IMR-90 (cell line): ENCODE data around the gene PRDM2. TPM values are rescaled to one million over a fixed set of nuclear protein-coding genes. Genes with fewer than 3 reads are reported as not detected.

ENCODE experiments used
- ATAC-seq: fragments of 200-7000 bp; cut with Tn5 transposase; 2 replicates; pipeline ENCODE4 v1.9.1; 2020; ENCODE audit warnings: low read depth, mild to moderate bottlenecking, moderate library complexity
- BruUV-seq: library from RNA; stranded (reverse); fragments of 400-500 nt; replicated peaks from 2 replicates; lab custom pipeline; 2021; lab: Mats Ljungman, UMichigan
- CTCF ChIA-PET: fragments of 300-600 bp; formaldehyde crosslinking; extraction: SDS; loops from one replicate; lab custom pipeline; 2021; ENCODE audit warnings: antibody characterized with exemption; lab: Yijun Ruan, JAX
- POLR2A ChIA-PET: fragments of 300-600 bp; sonication (Branson Sonifier 250); formaldehyde crosslinking; loops from one replicate; lab custom pipeline; 2022; ENCODE audit warnings: antibody characterized with exemption; ENCODE audit not compliant: unreplicated experiment; lab: Charles Lee
- DNase-seq: peaks from one replicate; pipeline ENCODE4 v3.0.0; 2013
- H2AFZ ChIP-seq: replicated peaks from 2 replicates; pipeline ENCODE3; 2013; ENCODE audit warnings: low read length, mild to moderate bottlenecking; ENCODE audit not compliant: poor library complexity
- H2AK5ac ChIP-seq: 2 replicates; pipeline ENCODE4 v1.6.1; 2013; ENCODE audit warnings: low read depth, low read length, inconsistent platforms
- H2AK9ac ChIP-seq: replicated peaks from 2 replicates; pipeline ENCODE3; 2013; ENCODE audit warnings: mild to moderate bottlenecking, low read depth, low read length, moderate library complexity; ENCODE audit not compliant: poor library complexity
- H2BK120ac ChIP-seq: 2 replicates; pipeline ENCODE4 v1.6.1; 2013; ENCODE audit warnings: low read depth, low read length, inconsistent platforms
- H2BK15ac ChIP-seq: 3 replicates; pipeline ENCODE4 v1.6.1; 2013; ENCODE audit warnings: low read depth, low read length, inconsistent platforms
- H2BK20ac ChIP-seq: 2 replicates; pipeline ENCODE4 v1.6.1; 2013; ENCODE audit warnings: low read depth, mild to moderate bottlenecking, inconsistent platforms, low read length, moderate library complexity
- H2BK5ac ChIP-seq: 2 replicates; pipeline ENCODE4 v1.6.1; 2013; ENCODE audit warnings: mild to moderate bottlenecking, low read depth, low read length, inconsistent platforms; ENCODE audit not compliant: poor library complexity, severe bottlenecking
- H3K14ac ChIP-seq: replicated peaks from 2 replicates; pipeline ENCODE4 v1.6.1; 2013; ENCODE audit warnings: low read depth, low read length, inconsistent platforms
- H3K18ac ChIP-seq: 2 replicates; pipeline ENCODE4 v1.6.1; 2013; ENCODE audit warnings: low read depth, low read length, control low read depth
- H3K23ac ChIP-seq: 2 replicates; pipeline ENCODE4 v1.6.1; 2013; ENCODE audit warnings: low read depth, low read length, inconsistent platforms
- H3K27ac ChIP-seq: 2 replicates; pipeline ENCODE4 v1.5.1; 2013; ENCODE audit warnings: mild to moderate bottlenecking, control low read depth, low read length; ENCODE audit not compliant: insufficient read depth
- H3K27me3 ChIP-seq: 2 replicates; pipeline ENCODE4 v1.6.1; 2013; ENCODE audit warnings: low read length; ENCODE audit not compliant: control insufficient read depth, insufficient read depth
- H3K36me3 ChIP-seq: 2 replicates; pipeline ENCODE4 v1.6.1; 2013; ENCODE audit warnings: low read length, mixed read lengths; ENCODE audit not compliant: control insufficient read depth, insufficient read depth
- H3K4ac ChIP-seq: 2 replicates; pipeline ENCODE4 v1.6.1; 2013; ENCODE audit warnings: low read depth, low read length, inconsistent platforms
- H3K4me1 ChIP-seq: 2 replicates; pipeline ENCODE4 v1.6.1; 2013; ENCODE audit warnings: low read length, mixed read lengths; ENCODE audit not compliant: control insufficient read depth, insufficient read depth
- H3K4me2 ChIP-seq: 2 replicates; pipeline ENCODE4 v1.6.1; 2013; ENCODE audit warnings: low read depth, mild to moderate bottlenecking, control low read depth, low read length, moderate library complexity
- H3K4me3 ChIP-seq: 2 replicates; pipeline ENCODE4 v1.5.1; 2013; ENCODE audit warnings: low read depth, mild to moderate bottlenecking, control low read depth, low read length, moderate library complexity; ENCODE audit not compliant: insufficient read depth
- H3K56ac ChIP-seq: 2 replicates; pipeline ENCODE4 v1.6.1; 2013; ENCODE audit warnings: low read length, inconsistent platforms; ENCODE audit not compliant: insufficient read depth; ENCODE audit errors: extremely low read depth
- H3K79me1 ChIP-seq, 2 experiments: 2 replicates each; pipeline ENCODE4 v1.6.1; 2013; ENCODE audit warnings: low read length in 2 of 2, inconsistent platforms in 1 of 2, low read depth in 1 of 2
- H3K9ac ChIP-seq: 2 replicates; pipeline ENCODE4 v1.6.1; 2013; ENCODE audit warnings: low read depth, low read length, control low read depth
- H3K9me1 ChIP-seq: 2 replicates; pipeline ENCODE4 v1.6.1; 2013; ENCODE audit warnings: low read length, inconsistent platforms; ENCODE audit not compliant: insufficient read depth
- H3K9me3 ChIP-seq: 2 replicates; pipeline ENCODE4 v1.6.1; 2013; ENCODE audit warnings: low read length; ENCODE audit not compliant: control insufficient read depth, insufficient read depth
- H4K20me1 ChIP-seq: 2 replicates; pipeline ENCODE4 v1.6.1; 2013; ENCODE audit warnings: low read length, inconsistent platforms; ENCODE audit not compliant: insufficient read depth
- H4K5ac ChIP-seq: 2 replicates; pipeline ENCODE4 v1.6.1; 2013; ENCODE audit warnings: mild to moderate bottlenecking, low read depth, low read length, control low read depth
- H4K8ac ChIP-seq, 2 experiments: 2 replicates each; pipeline ENCODE4 v1.6.1; 2013; ENCODE audit warnings: low read depth in 2 of 2, low read length in 2 of 2, control low read depth in 1 of 2, inconsistent platforms in 1 of 2
- H4K91ac ChIP-seq: 2 replicates; pipeline ENCODE4 v1.6.1; 2013; ENCODE audit warnings: low read depth, low read length, inconsistent platforms; ENCODE audit not compliant: insufficient read depth
- BHLHE40 ChIP-seq: fragments of 150-350 bp; IDR thresholded peaks from 2 replicates; pipeline ENCODE4 v1.6.1; 2016; ENCODE audit warnings: mild to moderate bottlenecking, low read depth, low read length
- RAD21 ChIP-seq: IDR thresholded peaks from 2 replicates; pipeline ENCODE4 v1.6.1; 2012; ENCODE audit warnings: low read length, improper control_type of control experiment
- USF2 ChIP-seq: fragments of 150-350 bp; IDR thresholded peaks from 2 replicates; pipeline ENCODE4 v1.6.1; 2017; ENCODE audit warnings: mild to moderate bottlenecking, antibody characterized with exemption, low read length, low read depth
- WGBS, 2 experiments: methylation state at CpG; one replicate each; pipeline versions ENCODE4 v1.1.5 to v1.1.7; 2013; ENCODE audit warnings: missing lambda C conversion rate in 2 of 2; ENCODE audit not compliant: insufficient read length in 1 of 2; ENCODE audit errors: extremely low coverage in 2 of 2; 5-methylcytosine and 5-hydroxymethylcytosine counted together
- dilution Hi-C: fragments of 300-500 bp; cut with HindIII; formaldehyde crosslinking; loops from one replicate; pipeline ENCODE4 v1.14.3; 2018; ENCODE audit warnings: low sequenced_read_pairs; ENCODE audit not compliant: unreplicated experiment
- in situ Hi-C: fragments of 300-500 bp; cut with MboI; formaldehyde crosslinking; loops from 3 replicates; pipeline ENCODE4 v1.14.3; 2019; ENCODE audit warnings: low sequenced_read_pairs, inconsistent platforms, mixed read lengths
- intact Hi-C: fragments of 100-400 bp; cut with micrococcal nuclease; formaldehyde crosslinking; loops from 2 replicates; pipeline ENCODE4 v1.10.0; 2022
- polyA plus RNA-seq, 3 experiments: library from polyadenylated mRNA; depleted of rRNA; stranded (reverse); fragments of >200 nt; gene quantifications; 2 replicates each; pipeline ENCODE4 v1.2.3, GENCODE V29; 2012; ENCODE audit warnings: low replicate concordance in 1 of 3
- total RNA-seq: library from RNA; depleted of rRNA; stranded (reverse); fragments of >200 nt; gene quantifications from 2 replicates; pipeline ENCODE4 v1.2.3, GENCODE V29; 2012

The PRDM2 gene
- total and polyA plus RNA-seq, 2 of the 4 experiments (the other 2 are of a cell fraction): 3.4 to 8.9 TPM

- H3K27ac ChIP-seq: no peak overlapping the region
- H4K5ac ChIP-seq: no peak overlapping the region
- H4K91ac ChIP-seq: no peak overlapping the region
- dilution Hi-C loops (no loop called here), in situ Hi-C loops (loop anchor here (5.0 to 10.0 kb wide), 2 partner anchors 48 to 111 kb away; no protein-coding TSS in a partner anchor), intact Hi-C loops (no loop called here)
- H3K4me1 ChIP-seq: no peaks in the 10 kb centered on the region
- H2AFZ ChIP-seq: no peak overlapping the region
- H3K23ac ChIP-seq: no peak overlapping the region
- ChIA-PET POLR2A (no interaction called here), CTCF (interaction anchor here (1.1 kb wide), 1 partner anchor 11 kb away, joined by 3 read pairs; no protein-coding TSS in a partner anchor)
- H4K20me1 ChIP-seq: no peaks in the 10 kb centered on the region
- H2AK5ac ChIP-seq: no peak overlapping the region
- no peak overlapping the region for H3K4me2 ChIP-seq
- H2BK120ac ChIP-seq: no peak overlapping the region
- H3K9me3 ChIP-seq: no peaks in the 10 kb centered on the region
- H3K36me3 ChIP-seq: no peaks in the 10 kb centered on the region
- no peak overlapping the region for H3K56ac ChIP-seq
- no peak overlapping the region for H3K9ac ChIP-seq
- no peak for ATAC-seq
- H4K8ac ChIP-seq: no peak overlapping the region
- no CpG with 5 or more reads among the region's 5 CpGs for WGBS, 2 experiments
- no peak overlapping the region for H3K4me3 ChIP-seq
- no peak overlapping the region for H2BK20ac ChIP-seq
- TF ChIP-seq USF2 (no peak), BHLHE40 (no peak), RAD21 (no peak)
- H3K79me1 ChIP-seq: peaks cover 0 to 3% of the 10 kb centered on the region in 2 experiments; a peak in 1 of 4 replicates
- H2AK9ac ChIP-seq: no peak overlapping the region
- H3K9me1 ChIP-seq: 0 out of 2 replicates have a peak, but pooled peaks cover 3% of the 10 kb centered on the region
- no peak overlapping the region for H3K14ac ChIP-seq
- H3K18ac ChIP-seq: no peak overlapping the region
- H2BK5ac ChIP-seq: no peak overlapping the region
- no TSS peak for BruUV-seq
- H3K4ac ChIP-seq: no peak overlapping the region
- H2BK15ac ChIP-seq: no peak overlapping the region
- no peak for DNase-seq
- H3K27me3 ChIP-seq: no peaks in the 10 kb centered on the region
Measured at GRCh38 chr1:13805431-13805830, 105.4 kb downstream of the PRDM2 start.
